SK-N-MC (cell line): ENCODE results near the gene NT5C1B.

Experiments
- EZH2 ChIP-seq: fragments of 200-600 bp; sonication (generic); IDR thresholded peaks from one replicate; pipeline ENCODE4 v1.6.1; 2017; ENCODE audit warnings: antibody characterized with exemption
- FOXP2 ChIP-seq: optimal IDR thresholded peaks from 2 replicates; pipeline ENCODE3; 2011; ENCODE audit warnings: mild to moderate bottlenecking, moderate library complexity; ENCODE audit not compliant: insufficient read depth; ENCODE audit errors: extremely low read length, control extremely low read depth
- POLR2AphosphoS5 ChIP-seq: IDR thresholded peaks from 2 replicates; pipeline ENCODE4 v1.6.1; 2012; ENCODE audit warnings: mild to moderate bottlenecking, low read depth, low read length, borderline replicate concordance

- TF ChIP-seq POLR2AphosphoS5 = peak; percentile 74; the same call in 1 of the 2 replicates
- no peak for TF ChIP-seq EZH2
- TF ChIP-seq FOXP2 = no peak
These were observed 29.2 kb downstream of the NT5C1B start, which contains the start of gene RDH14 for GRCh38 chr2:18560031-18560796.
